Measurements from ENCODE around the gene PRKAA1.

The PRKAA1 gene

GRCh38 chr5:40779561-40779960 is 18.6 kb downstream of the PRKAA1 start:
- DNase-seq (ENCODE audit: low read depth): no peak

GRCh38 chr5:40778133-40778532 is 20.0 kb downstream of the PRKAA1 start:
- DNase-seq (ENCODE audit: low read depth): no peak

- no peak for DNase-seq (ENCODE audit: low read depth)
Measured at GRCh38 chr5:40776658-40776977, 21.6 kb downstream of the PRKAA1 start.

- no peak for DNase-seq (ENCODE audit: low read depth)
Measured at GRCh38 chr5:40775846-40776657, 22.1 kb downstream of the PRKAA1 start.

GRCh38 chr5:40775085-40775845 is 22.9 kb downstream of the PRKAA1 start:
- DNase-seq (ENCODE audit: low read depth): no peak

GRCh38 chr5:40774623-40775022 is 23.6 kb downstream of the PRKAA1 start:
- no peak for DNase-seq (ENCODE audit: low read depth)

GRCh38 chr5:40770764-40771163 is 27.4 kb downstream of the PRKAA1 start:
- no peak for DNase-seq (ENCODE audit: low read depth)

- no peak for DNase-seq (ENCODE audit: low read depth)
Measured at GRCh38 chr5:40762705-40763104, 35.5 kb downstream of the PRKAA1 start.

GRCh38 chr5:40757400-40757799 is 40.8 kb downstream of the PRKAA1 start:
- no peak for DNase-seq (ENCODE audit: low read depth)

- DNase-seq (ENCODE audit: low read depth): peak; percentile 92
Measured at GRCh38 chr5:40755407-40756365, 42.5 kb downstream of the PRKAA1 start, which contains the start of gene TTC33. Gene TTC33, minus strand, starts transcription at chr5:40755961. Its CDS starts 8,943 bp downstream, at chr5:40747018.

GRCh38 chr5:40755093-40755406 is 43.1 kb downstream of the PRKAA1 start:
- peak; percentile 75 for DNase-seq (ENCODE audit: low read depth)

- no peak for DNase-seq (ENCODE audit: low read depth)
Measured at GRCh38 chr5:40754381-40755092, 43.6 kb downstream of the PRKAA1 start.

- no peak for DNase-seq (ENCODE audit: low read depth)
Measured at GRCh38 chr5:40746703-40747102, 51.5 kb downstream of the PRKAA1 start.

GRCh38 chr5:40743771-40744170 is 54.4 kb downstream of the PRKAA1 start:
- no peak for DNase-seq (ENCODE audit: low read depth)

- no peak for DNase-seq (ENCODE audit: low read depth)
Measured at GRCh38 chr5:40738502-40738901, 59.7 kb downstream of the PRKAA1 start.

GRCh38 chr5:40736103-40736875 is 61.9 kb downstream of the PRKAA1 start:
- peak; percentile 55 for DNase-seq (ENCODE audit: low read depth)

GRCh38 chr5:40735609-40736008 is 62.6 kb downstream of the PRKAA1 start:
- DNase-seq (ENCODE audit: low read depth): no peak

GRCh38 chr5:40734986-40735385 is 63.2 kb downstream of the PRKAA1 start:
- no peak for DNase-seq (ENCODE audit: low read depth)

- no peak for DNase-seq (ENCODE audit: low read depth)
Measured at GRCh38 chr5:40733879-40734563, 64.2 kb downstream of the PRKAA1 start.

GRCh38 chr5:40733434-40733833 is 64.7 kb downstream of the PRKAA1 start:
- DNase-seq (ENCODE audit: low read depth): no peak
